Measurements from ENCODE around the gene LRCH1.

Gene LRCH1

GRCh38 chr13:46773541-46773940, 220.6 kb downstream of the LRCH1 start:
- Mint-ChIP-seq H3K4me3 (no peak overlapping the region), H3K9me3 (ENCODE audit: low read depth) (no peaks in the 10 kb centered on the region), H3K36me3 (peaks cover 46% of the 10 kb centered on the region), H3K4me1 (ENCODE audit: low read depth) (peaks cover 1% of the 10 kb centered on the region), H3K27me3 (no peaks in the 10 kb centered on the region), H3K27ac (no peak overlapping the region)

GRCh38 chr13:46775385-46776107, 222.6 kb downstream of the LRCH1 start:
- no peaks in the 10 kb centered on the region for H3K9me3 Mint-ChIP-seq (ENCODE audit: low read depth)
- no peaks in the 10 kb centered on the region for H3K27me3 Mint-ChIP-seq
- no peak overlapping the region for H3K27ac Mint-ChIP-seq
- peaks cover 1% of the 10 kb centered on the region for H3K4me1 Mint-ChIP-seq (ENCODE audit: low read depth)
- H3K4me3 Mint-ChIP-seq, result no peak overlapping the region
- H3K36me3 Mint-ChIP-seq, result peaks cover 45% of the 10 kb centered on the region

GRCh38 chr13:46778095-46778494, 225.1 kb downstream of the LRCH1 start:
- no peaks in the 10 kb centered on the region for H3K27me3 Mint-ChIP-seq
- H3K4me3 Mint-ChIP-seq, result no peak overlapping the region
- H3K36me3 Mint-ChIP-seq, result peaks cover 27% of the 10 kb centered on the region
- no peaks in the 10 kb centered on the region for H3K4me1 Mint-ChIP-seq (ENCODE audit: low read depth)
- H3K9me3 Mint-ChIP-seq (ENCODE audit: low read depth), result no peaks in the 10 kb centered on the region
- no peak overlapping the region for H3K27ac Mint-ChIP-seq

GRCh38 chr13:46778890-46779289, 225.9 kb downstream of the LRCH1 start:
- H3K27me3 Mint-ChIP-seq, result no peaks in the 10 kb centered on the region
- H3K4me1 Mint-ChIP-seq (ENCODE audit: low read depth), result no peaks in the 10 kb centered on the region
- no peaks in the 10 kb centered on the region for H3K9me3 Mint-ChIP-seq (ENCODE audit: low read depth)
- no peak overlapping the region for H3K4me3 Mint-ChIP-seq
- no peak overlapping the region for H3K27ac Mint-ChIP-seq
- H3K36me3 Mint-ChIP-seq, result peaks cover 19% of the 10 kb centered on the region

- H3K27ac Mint-ChIP-seq, result no peak overlapping the region
Observed at GRCh38 chr13:46782066-46782465, 229.1 kb downstream of the LRCH1 start.

GRCh38 chr13:46782691-46783090, 229.7 kb downstream of the LRCH1 start:
- Mint-ChIP-seq H3K27me3 (no peaks in the 10 kb centered on the region), H3K4me1 (ENCODE audit: low read depth) (no peaks in the 10 kb centered on the region)

More at GRCh38 chr13:46782066-46782465, 229.1 kb downstream of the LRCH1 start:
- Mint-ChIP-seq H3K4me1 (ENCODE audit: low read depth) (no peaks in the 10 kb centered on the region), H3K9me3 (ENCODE audit: low read depth) (no peaks in the 10 kb centered on the region), H3K36me3 (peaks cover 5% of the 10 kb centered on the region), H3K27me3 (no peaks in the 10 kb centered on the region), H3K4me3 (no peak overlapping the region)

GRCh38 chr13:46783504-46783903, 230.5 kb downstream of the LRCH1 start:
- Mint-ChIP-seq H3K4me3 (no peak overlapping the region), H3K27ac (no peak overlapping the region), H3K36me3 (no peaks in the 10 kb centered on the region), H3K27me3 (no peaks in the 10 kb centered on the region), H3K4me1 (ENCODE audit: low read depth) (peaks cover 2% of the 10 kb centered on the region), H3K9me3 (ENCODE audit: low read depth) (no peaks in the 10 kb centered on the region)

More at GRCh38 chr13:46782691-46783090, 229.7 kb downstream of the LRCH1 start:
- no peaks in the 10 kb centered on the region for H3K9me3 Mint-ChIP-seq (ENCODE audit: low read depth)
- peaks cover 3% of the 10 kb centered on the region for H3K36me3 Mint-ChIP-seq
- no peak overlapping the region for H3K4me3 Mint-ChIP-seq
- no peak overlapping the region for H3K27ac Mint-ChIP-seq

GRCh38 chr13:46795321-46795720, 242.4 kb downstream of the LRCH1 start:
- Mint-ChIP-seq H3K9me3 (ENCODE audit: low read depth) (no peaks in the 10 kb centered on the region), H3K4me3 (peak overlapping the region; percentile 97), H3K4me1 (ENCODE audit: low read depth) (peaks cover 57% of the 10 kb centered on the region), H3K36me3 (peaks cover 16% of the 10 kb centered on the region), H3K27ac (peak overlapping the region; percentile 22), H3K27me3 (no peaks in the 10 kb centered on the region)

- no peaks in the 10 kb centered on the region for H3K9me3 Mint-ChIP-seq (ENCODE audit: low read depth)
- peaks cover 50% of the 10 kb centered on the region for H3K4me1 Mint-ChIP-seq (ENCODE audit: low read depth)
- peak overlapping the region; percentile 98 for H3K27ac Mint-ChIP-seq
- no peaks in the 10 kb centered on the region for H3K27me3 Mint-ChIP-seq
- peak overlapping the region; percentile 97 for H3K4me3 Mint-ChIP-seq
- peaks cover 10% of the 10 kb centered on the region for H3K36me3 Mint-ChIP-seq
Observed at GRCh38 chr13:46796129-46796514, 243.2 kb downstream of the LRCH1 start.

GRCh38 chr13:46796515-46797474, 243.8 kb downstream of the LRCH1 start, which contains the start of gene ESD:
Gene ESD (minus strand): TSS chr13:46797161. CDS start chr13:46791413, 5,748 bp downstream.
- H3K4me1 Mint-ChIP-seq (ENCODE audit: low read depth), result peaks cover 50% of the 10 kb centered on the region
- no peaks in the 10 kb centered on the region for H3K27me3 Mint-ChIP-seq
- H3K27ac Mint-ChIP-seq, result peak within 1 kb of the TSS; percentile 98
- peak within 1 kb of the TSS; percentile 97 for H3K4me3 Mint-ChIP-seq
- peaks cover 10% of the 10 kb centered on the region for H3K36me3 Mint-ChIP-seq
- no peaks in the 10 kb centered on the region for H3K9me3 Mint-ChIP-seq (ENCODE audit: low read depth)

GRCh38 chr13:46797501-46798237, 244.7 kb downstream of the LRCH1 start:
- Mint-ChIP-seq H3K36me3 (peaks cover 10% of the 10 kb centered on the region), H3K4me3 (peak overlapping the region; percentile 97), H3K27ac (peak overlapping the region; percentile 98), H3K9me3 (ENCODE audit: low read depth) (no peaks in the 10 kb centered on the region), H3K4me1 (ENCODE audit: low read depth) (peaks cover 47% of the 10 kb centered on the region), H3K27me3 (no peaks in the 10 kb centered on the region)

GRCh38 chr13:46799139-46799538, 246.2 kb downstream of the LRCH1 start:
- no peak overlapping the region for H3K4me3 Mint-ChIP-seq

GRCh38 chr13:46801858-46802257, 248.9 kb downstream of the LRCH1 start:
- H3K9me3 Mint-ChIP-seq (ENCODE audit: low read depth), result no peaks in the 10 kb centered on the region
- H3K4me1 Mint-ChIP-seq (ENCODE audit: low read depth), result peaks cover 10% of the 10 kb centered on the region

More at GRCh38 chr13:46799139-46799538, 246.2 kb downstream of the LRCH1 start:
- H3K9me3 Mint-ChIP-seq (ENCODE audit: low read depth), result no peaks in the 10 kb centered on the region
- peaks cover 34% of the 10 kb centered on the region for H3K4me1 Mint-ChIP-seq (ENCODE audit: low read depth)
- no peak overlapping the region for H3K27ac Mint-ChIP-seq
- H3K27me3 Mint-ChIP-seq, result no peaks in the 10 kb centered on the region
- peaks cover 7% of the 10 kb centered on the region for H3K36me3 Mint-ChIP-seq

More at GRCh38 chr13:46801858-46802257, 248.9 kb downstream of the LRCH1 start:
- no peak overlapping the region for H3K4me3 Mint-ChIP-seq
- no peaks in the 10 kb centered on the region for H3K36me3 Mint-ChIP-seq
- H3K27ac Mint-ChIP-seq, result no peak overlapping the region
- H3K27me3 Mint-ChIP-seq, result no peaks in the 10 kb centered on the region
